T-helper 2 cell (primary cell): ENCODE measurements around the gene JARID2.
A peak's percentile ranks its signal among the peaks of the same experiment; 100 is the strongest.
"Not testable (repeated sequence)": the region's sequence is repeated elsewhere in the genome, so short reads cannot be mapped to it uniquely, and the experiment has no call there.

Experiments
- DNase-seq, 5 experiments: peaks; one replicate each; pipeline versions ENCODE4 v3.0.0 to v3.0.0-alpha.2; 2012 to 2022

Gene JARID2

DNA sequence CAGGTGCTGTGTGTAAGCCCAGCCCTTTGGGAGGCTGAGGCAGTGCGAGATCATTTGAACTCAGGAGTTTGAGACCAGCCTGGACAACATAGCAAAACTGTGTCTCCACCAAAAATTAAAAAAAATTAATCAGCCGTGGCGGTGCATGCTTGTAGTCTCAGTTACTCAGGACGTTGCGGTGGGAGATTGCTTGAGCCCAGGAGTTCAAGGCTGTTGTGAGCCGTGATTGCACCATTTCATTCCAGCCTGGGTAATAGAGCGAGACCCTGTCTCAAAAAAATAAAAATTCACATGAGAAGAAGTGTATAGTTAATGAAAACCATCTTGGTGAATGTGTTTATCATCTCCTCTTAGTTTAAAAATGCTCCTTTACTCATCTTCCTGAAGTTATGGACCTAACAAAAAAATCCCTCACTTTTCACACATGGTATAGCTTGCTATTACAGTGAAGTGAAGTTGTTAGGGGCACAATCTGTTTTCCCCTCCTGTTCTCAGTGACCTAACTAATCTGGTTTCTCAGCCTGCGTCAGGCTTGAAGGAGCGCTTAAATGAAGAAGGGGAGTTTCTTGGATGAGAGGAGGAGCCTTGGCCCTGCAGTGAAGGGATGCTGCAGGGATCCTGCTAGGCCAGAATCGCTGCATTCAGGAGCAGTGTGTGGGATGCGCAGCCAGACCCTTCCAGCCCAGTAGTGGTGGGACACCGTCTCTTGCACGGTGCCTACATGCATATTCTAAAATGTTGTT, 45.3 kb downstream of the JARID2 start:
- DNase-seq, result no peak

DNA sequence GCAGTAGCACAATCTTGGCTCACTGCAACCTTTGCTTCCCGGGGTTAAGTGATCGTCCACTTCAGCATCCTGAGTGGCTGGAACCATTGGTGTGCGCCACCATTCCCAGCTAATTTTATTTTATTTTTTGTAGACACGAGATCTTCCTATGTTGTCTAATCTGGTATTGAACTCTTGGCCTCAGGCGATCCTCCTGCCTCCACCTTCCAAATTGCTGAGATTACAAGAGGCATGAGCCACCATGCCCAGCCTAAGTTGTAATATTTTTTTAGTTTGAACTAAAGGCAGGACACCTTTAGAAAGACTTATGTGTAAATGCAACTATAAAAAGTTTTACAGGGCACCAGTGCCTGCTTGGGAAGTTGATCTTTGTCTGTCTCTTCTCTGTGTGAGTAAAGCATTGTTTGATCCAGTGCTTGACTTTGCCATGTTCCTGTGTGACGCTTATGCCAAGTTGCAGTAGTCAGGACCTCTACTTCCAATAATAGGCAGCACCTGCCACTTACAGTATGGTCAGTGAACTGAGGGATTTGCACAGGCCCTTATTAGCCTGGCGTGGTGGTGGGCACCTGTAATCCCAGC, 46.9 kb downstream of the JARID2 start:
- DNase-seq, result no peak

DNA sequence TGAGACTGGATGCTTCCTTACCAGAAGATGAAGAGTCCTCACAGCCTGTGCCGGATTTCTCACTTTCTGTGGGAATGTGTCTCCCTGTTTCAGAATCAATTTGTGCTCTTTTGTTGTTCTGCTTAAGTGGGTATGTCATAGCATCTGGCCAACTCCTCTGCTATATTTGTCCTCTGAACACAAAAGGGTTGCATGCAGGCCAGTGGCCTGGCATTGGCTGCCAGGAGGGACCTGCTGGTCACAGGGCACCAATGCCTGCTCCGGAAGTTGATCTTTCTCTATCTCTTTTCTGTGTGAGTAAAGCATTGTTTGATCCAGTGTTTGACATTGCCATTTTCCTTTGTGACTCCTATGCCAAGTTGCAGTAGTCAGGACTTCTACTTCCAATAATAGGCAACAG, 47.8 kb downstream of the JARID2 start:
- no peak for DNase-seq

DNA sequence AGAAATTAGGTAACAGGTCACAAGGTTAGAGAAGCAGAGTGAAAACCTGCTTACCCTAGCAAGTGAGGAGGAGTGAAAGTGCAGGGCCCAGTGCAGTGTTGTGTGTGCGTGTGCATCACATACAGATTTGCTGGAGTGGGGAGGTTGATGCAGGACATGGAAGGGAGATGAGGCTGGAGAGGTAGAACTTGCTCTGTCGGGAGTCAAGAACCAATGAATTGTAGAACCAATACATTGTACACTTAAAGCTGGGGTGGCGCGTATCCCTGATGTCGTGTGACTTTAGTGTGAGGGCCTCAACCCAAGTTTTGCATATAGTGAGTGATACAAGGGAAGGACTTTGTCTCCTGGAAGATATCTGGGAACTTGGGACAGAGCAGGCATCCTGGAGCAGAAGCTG, 48.6 kb downstream of the JARID2 start:
- no peak for DNase-seq

DNA sequence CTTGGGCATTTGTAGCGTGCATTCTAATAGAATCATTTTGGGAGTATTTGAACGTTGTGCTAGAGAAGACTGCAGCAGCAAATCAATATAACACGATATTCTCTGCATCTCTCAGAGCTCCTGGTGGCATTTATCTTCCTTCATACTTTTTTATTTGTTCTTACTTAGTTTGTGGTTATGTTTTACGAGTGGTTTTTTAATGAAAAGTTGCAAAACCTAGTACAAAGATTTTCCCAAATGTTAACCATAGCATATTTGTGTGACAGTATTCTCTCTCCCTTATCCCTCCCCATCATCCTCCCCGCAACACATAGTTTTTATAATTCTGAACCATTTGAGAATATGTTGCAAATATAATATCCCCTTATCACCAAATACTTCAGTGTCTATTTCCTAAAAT, 50.4 kb downstream of the JARID2 start:
- no peak for DNase-seq

DNA sequence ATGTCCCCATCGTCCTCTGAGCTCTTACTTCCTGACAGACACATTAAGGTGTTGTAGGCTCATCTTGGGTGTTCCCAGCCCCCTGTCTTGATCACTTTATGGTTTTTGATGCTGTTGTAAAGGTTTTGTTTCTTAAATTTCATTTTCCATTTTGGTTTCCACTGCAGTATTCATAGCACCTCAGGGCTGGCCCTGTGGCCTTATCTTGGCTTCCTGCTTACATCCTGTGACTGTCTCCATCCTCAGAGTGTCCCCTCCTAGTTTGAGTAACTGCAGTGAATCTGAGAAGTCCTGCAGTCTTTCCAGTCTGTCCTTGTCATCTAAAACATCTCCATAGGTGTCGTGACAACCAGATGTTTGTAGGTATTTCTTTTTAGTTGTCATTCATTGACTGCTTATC, 50.9 kb downstream of the JARID2 start:
- DNase-seq, result peak in 1 of 5 experiments; percentile 70

DNA sequence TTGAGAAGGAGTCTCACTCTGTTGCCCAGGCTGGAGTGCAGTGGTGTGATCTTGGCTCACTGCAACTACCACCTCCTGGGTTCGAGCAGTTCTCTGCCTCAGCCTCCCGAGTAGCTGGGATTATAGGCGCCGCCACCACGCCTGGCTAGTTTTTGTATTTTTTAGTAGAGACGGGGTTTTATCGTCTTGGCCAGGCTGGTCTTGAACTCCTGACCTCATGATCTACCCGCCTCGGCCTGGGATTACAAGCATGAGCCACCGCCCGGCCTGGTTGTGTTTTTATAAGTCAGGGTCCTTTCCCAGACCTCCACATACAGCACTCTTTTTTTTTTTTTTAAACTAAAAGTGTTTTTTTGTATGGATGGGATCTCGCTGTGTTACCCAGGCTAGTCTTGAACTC, 51.3 kb downstream of the JARID2 start:
- DNase-seq, result not testable (repeated sequence)

DNA sequence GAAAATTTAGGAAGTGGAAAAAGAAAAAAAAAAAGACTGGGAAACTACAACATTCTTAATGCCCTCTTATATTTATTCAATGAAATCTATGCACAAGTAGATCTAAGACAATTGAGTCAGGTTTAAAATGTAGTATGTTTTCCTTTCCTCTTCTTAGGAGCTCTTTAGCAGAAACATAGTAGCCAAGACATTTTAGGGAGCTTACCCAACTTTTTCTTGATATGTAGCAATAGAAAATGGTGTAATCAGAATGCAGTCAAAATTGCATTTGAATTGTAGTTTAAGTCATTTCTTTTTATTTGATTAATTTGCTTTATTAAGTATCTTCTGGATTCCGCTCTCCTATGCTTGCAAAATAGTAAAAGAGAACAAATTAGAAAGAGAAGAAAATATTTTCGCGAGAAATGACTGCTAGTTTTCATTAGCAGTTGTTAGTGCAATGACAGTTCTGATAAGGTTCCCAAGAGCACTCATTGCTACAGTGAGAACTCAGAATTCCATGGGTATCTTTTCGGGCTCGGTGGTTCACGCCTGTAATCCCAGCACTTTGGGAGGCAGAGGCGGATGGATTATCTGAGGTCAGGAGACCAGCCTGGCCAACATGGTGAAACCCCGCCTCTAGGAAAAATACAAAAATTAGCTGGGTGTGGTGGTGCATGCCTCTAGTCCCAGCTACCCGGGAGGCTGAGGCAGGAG, 52.2 kb downstream of the JARID2 start:
- DNase-seq, result no peak

DNA sequence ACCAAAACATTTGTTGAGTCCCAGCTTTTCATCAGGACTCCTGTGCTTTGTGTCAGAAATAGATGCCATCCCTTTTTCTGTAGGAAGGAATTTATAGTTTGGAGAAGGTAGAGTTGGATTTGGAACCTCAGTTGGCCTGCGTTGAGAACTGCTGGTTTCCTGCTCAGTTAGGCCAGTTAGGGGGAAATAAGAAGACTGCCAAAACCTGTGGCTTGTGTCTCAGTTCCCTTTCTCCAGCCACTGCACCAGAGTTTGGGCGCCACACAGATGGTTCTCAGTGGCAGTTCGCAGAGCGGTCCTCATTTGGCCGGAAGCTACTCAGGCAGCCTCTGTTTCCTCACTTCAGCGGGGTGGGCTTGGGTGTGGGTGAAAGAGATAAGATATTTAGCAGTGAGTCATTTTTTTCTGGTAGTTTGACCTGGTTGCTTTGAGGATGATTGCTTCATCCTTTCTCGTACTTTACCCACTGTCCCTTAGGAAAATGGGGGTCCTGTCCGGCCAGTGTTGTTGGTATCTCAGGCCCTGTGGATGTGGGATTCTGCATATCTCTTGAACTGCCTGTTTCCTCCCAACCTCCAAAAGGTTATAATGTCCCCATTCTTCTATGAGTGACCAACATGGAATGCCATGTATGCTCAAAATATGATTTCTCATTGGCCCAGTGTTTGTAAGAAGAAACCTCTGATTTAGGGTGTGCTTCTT, 53.7 kb downstream of the JARID2 start:
- peak in 2 of 5 experiments; percentile 53 to 68 for DNase-seq

DNA sequence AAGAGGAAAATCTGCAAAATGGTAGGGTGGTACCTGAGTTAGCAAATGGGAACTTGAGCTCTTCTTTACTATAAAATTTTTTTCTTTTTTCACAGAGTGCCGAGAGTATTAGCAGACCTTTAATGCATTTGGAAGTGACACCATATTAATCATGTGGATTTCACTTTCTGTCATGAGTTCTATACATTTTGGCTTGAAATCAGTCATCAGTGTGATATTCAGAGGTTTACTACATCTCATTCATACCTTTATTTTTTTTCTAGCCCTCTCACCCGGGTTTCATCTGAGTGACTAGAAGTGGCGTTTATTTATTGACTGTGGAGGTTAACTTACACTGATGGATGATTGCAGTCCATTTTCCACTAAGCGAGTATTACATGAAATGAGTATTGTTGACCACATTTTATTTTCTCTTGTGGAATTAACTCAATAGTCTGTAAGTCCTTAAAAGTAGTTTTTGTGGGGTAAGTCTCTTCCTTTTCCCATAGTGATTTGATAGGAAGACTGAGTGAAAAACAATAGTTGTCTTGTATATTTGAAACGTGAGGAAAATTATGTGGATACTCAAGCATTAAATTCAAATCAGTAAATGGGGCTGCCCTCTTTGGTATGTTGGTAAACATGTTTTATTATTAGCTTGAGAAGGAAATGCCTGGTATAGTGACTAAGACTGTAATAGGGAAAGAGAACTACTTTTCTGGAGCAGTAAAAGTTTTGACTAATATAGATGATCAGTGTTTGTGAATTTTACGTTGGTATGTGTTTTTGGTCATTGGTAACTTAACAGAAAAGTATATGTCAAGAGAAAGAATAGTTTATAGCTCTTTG, 55.5 kb downstream of the JARID2 start:
- peak in 1 of 5 experiments; percentile 76 for DNase-seq

DNA sequence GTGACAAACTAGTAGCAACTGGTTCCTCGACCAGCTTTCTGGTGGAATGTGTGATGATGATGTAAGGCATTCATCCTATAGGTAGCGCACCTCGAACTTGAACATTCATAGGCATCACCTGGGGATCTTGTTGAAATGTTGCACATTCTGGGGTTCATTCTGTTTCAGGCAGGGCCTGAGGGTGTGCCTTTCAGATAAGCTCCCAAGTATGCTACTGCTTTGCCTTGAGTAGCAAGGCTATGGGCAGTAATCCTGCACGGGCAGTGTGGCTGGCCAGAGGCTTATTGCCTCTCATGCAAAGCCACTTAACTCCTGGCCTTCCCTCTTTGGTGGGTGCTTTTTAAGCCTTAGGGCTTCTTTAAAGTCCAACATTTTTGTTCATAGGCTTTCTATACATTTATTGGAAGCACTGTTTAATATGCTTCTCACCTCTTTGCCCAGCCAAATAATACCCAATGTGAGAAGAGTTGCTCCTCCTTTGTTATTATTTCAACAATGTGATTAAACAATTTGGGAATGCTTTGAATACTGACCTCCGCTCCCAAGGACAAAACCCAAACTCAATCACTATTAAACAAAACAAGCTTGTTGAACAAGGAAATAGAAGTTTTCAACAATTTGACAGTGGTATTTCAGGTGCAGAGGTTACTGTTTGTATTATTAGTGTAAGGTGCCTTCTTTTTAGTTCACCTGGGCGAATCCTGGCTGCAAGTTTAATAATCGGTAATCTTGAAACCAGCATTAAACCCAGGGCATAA, 57.5 kb downstream of the JARID2 start:
- DNase-seq, result no peak

DNA sequence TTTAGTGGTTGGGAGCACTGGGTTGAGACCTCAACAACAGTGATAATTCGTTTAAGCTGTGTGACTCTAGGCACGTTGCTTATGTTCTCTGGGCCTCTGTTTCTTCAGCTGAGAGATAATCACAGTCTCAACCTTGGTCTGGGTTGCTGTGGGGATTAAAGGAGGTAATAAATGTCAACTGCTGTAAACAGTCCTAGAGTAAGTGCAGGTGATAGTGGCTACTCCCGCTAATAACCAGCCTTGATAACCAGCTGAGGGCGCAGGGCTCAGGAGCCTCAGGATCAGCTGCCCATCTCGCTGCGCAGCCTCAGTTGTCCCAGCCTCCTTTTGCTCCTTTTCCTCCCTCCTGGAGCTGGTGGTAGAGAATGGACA, 58.0 kb downstream of the JARID2 start:
- DNase-seq, result no peak

DNA sequence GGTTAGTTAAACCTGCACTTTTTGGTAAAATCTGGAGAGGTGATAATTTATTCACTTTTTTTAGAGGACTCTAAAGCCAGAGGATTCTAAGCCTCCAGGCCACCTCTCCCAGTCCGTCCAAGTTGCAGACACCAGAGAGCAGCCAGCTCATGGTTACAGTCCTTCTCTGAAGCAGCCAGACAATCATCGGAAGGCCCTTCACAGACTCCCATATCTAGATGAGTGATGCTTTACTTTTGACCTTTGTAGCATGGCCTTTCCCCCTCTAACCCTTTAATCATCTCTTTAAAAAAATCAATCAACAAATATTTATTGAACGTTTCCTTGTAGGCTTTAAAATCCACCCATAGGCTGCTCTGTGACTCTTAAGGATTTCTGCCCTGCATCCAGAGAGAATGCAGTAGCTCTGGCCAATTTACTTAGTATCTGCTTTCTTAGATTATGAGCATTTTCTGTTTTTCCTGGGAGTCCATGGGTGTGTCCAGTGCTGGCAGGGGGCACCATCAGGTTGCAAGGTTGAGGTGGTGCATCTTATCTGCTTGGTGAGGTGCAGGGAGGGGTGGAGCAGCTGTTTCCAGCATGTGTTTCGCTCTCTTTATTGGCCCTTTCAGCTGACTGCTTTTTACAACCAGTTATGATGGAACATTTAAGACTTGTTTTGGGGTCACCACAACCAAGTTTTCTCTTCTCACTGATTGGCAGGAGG, 58.6 kb downstream of the JARID2 start:
- DNase-seq, result no peak

DNA sequence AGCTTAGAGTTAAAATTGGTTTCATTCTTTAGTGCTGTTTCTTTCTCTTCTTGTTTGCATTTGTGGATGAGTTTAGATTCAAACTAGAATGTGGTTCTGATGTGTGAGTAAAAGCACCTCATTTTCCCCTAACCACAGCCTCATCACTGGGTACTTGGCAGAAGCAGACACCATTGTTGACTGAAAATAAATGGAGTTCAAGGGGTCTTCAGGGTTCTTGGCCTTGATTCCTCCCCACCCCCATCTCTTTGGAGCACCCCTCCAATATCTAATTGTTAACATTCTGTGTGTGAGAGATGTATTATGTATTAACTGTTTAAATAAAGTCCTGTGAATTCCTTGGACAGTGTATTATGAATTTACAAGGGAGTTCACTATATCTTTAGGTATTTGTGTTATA, 59.6 kb downstream of the JARID2 start:
- DNase-seq, result peak in 1 of 5 experiments; percentile 78

DNA sequence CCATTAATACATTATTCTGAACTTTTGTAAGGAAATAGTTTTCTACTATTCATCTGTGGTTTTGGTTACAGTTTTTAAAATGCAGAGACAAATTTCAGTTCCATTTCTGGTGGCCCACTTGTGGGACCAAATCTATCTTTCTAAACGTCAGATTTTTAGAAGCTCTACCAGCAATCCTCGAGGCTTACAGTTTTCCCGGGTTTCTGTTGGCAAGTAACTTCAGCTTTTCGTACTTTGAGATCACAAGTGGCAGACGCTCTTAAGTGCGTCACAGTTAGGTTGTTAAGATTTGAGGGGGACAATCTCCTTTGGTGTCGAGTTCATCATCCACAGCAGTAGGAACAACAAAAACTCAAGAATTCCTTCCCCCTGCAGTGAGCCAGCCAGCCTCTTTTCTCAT, 60.0 kb downstream of the JARID2 start:
- DNase-seq, result no peak

DNA sequence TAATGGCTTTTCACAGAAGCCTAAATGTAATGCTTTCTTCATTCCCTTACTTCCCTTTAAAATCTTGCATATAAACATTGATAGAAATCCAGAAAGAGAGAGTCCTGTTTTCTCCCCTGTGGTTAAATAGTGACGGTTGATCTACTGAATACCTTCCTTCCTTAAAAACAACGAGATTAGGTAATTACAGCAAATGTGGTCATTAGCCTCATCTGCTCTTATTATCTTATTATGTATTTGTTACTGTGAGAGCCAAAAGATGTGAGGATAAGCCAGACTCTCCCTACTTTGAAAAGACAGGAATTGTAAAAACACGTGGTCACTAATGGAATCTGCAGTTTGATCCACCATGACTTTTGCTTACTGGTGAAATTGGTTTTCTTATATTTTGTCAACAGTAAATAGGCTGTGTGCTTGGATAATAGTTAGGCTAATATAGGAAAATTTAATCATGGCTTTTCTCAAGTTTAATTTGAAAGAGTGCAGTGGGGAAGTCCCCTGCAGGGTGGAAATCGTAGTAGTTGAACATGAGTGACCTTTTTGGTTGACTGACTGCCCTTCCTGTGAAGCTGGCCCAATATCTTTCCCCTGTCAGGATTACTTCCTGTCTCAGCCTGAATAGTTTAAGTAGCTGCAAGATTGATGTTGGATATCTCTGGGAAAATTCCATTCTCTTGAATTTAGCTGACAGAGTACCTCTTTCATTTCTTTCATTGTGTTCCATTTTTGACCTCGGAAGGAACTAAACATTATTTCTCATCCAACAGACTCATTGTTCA, 62.8 kb downstream of the JARID2 start:
- no peak for DNase-seq

DNA sequence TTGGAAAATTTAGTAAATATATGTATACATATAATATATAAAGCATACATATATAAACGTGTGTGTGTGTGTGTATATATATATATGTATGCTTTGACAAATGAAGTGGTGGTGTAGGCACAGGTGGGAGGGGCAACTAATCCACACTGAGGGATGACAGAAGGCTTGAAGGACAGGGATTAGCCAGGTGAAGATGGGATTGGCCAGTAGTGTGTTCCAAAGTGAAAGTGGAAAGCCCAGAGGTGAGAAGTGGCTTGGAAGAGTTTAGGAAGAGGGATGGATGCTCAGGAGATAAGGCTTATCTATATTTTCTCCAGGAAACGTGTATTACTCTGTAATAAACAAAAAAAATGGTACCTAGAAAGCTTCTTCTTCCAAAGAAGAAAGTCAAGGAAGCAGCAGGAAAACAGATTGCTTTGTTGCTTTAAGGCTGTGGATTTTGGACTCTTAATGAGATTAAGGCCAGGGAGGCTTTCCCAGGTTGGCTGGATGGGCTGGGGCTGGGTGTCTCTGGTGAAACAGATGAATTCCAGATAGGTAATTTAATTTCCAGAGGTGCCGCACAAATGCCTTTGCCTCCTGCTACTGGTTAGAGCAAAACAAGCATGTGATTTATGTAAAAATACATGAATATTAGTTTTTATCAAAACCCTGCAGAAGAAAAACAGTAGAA, 63.9 kb downstream of the JARID2 start:
- DNase-seq, result no peak

DNA sequence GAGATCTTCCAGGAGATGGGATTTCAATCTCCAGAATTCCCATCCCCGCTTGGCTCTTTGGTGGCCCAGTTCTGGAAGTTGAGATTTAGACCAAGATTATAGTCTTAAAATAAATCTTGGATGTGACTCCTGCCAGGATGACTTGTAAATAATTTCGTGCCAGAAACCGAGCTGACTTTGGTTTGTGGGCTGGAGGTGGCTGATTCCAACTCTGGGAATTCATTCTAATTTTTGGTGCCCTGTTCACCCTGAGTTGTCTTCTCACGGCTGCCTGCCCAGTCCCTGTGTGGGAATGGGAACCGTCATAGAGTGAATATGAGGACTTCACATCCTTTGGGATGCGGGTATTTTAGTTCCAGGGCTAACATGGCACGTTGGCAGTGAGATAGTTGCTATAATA, 64.8 kb downstream of the JARID2 start:
- no peak for DNase-seq

DNA sequence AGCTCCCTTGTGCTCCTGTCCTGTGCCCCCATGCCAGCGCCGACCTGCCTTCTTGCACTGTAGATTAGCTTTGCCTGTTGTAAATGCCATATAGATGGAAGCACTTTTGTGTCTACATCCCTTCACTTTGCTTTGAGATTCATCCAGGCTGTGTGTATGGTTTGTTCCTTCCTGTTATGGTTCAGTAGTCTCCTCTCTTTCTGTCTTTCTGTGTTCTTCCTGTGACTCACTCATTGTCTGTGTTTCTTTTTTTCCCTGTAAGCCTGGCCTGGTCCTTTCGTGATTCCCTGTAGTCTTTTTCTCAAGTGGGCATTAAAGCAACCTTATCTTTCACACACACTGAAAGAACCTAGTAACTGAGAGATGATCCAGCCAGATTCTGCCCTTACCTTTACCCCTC, 66.6 kb downstream of the JARID2 start:
- no peak for DNase-seq

DNA sequence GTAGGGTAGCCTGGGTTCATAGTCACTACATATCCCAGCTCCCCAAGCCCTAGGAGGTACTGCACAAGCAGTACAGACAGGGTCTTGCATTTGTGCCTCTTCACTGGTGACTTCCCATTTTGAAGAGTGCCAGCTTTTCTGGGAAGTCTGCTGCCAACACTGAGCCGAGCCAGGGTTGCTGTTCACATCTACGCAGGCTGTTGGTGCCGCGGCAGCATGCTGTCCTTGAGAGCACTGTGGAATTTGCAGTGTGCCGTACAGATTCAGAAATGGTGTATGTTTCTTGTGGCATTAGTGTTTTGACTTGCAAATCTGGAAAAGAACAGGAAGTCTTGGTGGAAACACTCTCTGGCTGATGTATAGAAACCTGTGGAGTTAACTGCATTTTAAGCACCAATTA, 67.5 kb downstream of the JARID2 start:
- DNase-seq, result no peak
